Middle frontal gyrus (tissue), 1 donor: Measurements from ENCODE around the gene HSPB1.
"Not testable (repeated sequence)": the region's sequence is repeated elsewhere in the genome, so short reads cannot be mapped to it uniquely, and the experiment has no call there.

Experiments used
- DNase-seq: peaks from one replicate; pipeline ENCODE4 v3.0.0-alpha.2; 2015; ENCODE audit warnings: low spot score; ENCODE audit errors: extremely low spot score

HSPB1 gene

DNA sequence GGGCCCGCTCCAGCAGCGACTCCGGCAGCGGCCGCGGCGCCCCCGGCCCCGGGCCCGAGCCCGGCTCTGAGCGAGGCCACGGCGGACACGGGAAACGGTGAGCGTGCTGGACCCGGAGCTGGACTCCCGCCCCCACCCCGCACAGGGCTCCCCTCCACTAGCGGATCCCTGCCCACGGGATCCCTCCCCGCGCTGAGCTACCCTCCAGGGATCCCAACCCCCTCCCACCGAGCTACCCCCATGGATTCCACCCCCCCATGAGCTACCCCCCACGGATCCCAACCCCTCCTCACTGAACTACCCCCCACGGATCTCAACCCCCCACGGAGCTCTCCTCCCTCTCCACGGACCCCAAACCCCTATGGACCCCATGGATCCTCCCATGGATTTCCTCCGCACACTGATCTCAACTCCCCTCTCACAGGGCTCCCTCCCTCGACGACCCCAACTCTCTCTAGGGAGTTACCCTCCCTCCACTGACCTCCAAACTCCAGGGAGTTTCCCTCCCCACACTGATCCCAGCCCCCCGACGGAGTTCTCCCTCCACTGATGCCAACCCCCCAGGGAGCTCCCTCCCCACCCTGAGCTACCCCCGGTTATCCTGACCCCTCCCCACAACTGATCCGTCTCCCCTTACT is 20.6 kb upstream of the HSPB1 start:
- DNase-seq, result no peak

DNA sequence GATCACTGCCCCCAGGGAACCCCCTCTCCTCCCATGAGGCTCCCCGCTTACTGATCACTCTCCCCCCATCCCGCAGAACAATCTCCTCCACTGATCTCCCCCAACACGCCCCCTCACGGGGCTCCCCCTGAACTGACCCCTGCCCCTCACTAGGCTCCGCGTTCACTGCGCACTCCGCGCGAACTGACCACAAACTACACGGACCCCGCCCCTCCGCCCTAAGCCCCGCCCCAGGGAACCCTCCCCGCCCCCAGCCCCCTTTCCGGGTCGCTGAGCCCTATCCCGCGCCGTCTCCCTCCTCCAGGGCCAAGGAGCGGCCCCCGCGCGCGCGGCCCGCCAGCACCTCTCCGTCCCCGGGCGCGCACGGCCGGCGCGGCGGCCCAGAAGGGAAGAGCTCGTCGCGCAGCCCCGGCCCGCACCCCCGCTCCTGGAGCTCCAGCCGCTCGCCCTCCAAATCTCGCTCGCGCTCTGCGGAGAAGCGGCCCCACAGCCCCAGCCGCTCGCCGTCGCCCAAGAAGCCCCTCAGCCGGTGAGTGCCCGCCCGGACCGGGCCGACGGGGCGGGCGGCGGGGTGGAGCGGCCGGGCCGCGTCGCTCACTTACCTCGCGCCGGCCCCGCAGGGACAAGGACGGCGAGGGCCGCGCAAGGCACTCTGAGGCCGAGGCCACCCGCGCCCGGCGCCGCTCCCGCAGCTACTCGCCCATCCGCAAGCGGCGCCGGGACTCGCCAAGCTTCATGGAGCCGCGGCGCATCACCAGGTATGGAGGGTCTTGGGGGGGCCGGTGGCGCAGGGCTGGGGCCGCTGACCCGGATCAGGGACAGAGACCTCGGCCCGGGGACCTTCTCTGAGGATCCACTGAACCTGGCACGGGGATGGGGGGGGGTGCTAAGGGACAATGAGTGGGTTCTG is 19.9 kb upstream of the HSPB1 start:
- no peak for DNase-seq

DNA sequence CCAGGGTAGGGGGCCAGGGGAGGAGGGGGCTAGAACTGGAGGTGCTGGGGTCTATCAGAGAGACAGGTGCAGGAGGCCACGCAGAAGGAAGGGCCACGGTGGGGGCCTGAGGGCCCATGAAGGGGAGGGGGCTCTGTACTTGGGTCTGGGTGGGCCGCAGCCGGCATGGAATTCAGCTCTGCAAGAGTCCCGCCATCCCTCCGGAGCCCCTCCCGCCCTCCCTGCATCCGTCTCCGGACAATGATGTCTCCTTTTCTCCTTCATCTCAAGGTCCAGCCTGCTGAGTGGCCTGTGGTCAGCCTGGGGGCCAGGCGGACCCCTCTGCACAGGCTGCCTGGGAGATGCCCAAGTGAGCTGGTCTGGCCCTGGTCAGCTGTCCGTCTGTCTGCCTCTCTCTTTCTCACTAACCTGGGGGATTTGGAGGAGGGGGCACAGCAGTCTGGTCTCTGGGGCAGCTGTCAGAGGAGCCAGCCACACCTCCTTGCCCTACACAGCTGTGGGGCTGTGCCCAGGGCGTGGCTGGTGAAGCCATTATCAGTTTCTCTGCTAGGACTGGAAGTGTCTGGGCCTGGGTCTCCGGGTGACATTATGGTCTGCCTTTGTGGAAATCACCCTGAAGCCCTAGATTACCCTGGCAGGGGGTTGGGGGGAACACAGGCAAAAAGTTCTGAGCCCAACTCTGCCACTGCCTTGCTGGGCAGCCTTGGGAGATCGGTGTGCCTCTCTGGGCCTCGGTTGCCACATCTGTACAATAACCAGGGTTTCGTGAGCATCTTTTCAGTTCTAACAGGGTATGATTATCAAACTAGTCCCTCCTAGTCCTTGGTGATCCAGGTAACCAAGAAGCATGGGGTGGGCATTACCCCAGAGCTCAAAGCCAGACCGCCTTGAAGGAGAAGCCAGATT is 19.0 kb upstream of the HSPB1 start:
- DNase-seq, result no peak

DNA sequence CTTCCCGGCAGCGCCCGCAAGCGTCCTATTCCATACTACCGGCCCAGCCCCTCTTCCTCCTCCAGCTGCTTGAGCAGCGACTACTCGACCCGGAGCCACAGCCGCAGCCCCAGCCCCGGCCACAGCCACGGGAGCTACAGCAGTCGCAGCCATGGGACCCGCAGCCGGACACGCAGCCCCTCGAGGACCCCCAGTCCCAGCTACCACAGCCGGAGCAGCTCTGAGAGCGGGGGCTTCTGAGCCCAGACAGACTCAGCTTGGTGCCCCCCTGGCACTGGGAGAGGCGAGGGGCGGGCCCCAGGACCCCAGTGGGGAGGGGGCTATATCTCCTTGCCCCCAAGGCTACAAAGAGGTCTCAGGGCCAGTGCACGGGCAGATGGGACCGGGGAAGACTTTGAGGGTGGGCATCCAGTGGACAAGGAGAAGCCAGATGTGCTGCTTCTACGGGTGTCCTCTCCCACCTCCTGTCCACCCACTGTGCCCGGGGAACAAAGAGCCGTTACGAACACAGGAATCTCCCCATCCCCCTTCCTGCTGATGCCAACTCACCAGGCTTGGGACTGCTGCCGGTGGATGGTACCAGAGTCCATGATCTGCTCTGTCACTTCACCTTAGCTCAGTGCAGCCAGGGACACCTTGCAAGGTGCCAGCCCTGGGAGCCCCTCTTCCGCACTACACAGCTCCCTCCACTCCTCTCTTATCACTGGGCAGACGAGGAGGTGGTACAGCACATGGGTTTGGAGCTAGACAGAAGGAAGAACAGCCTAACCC is 16.7 kb upstream of the HSPB1 start:
- no peak for DNase-seq

DNA sequence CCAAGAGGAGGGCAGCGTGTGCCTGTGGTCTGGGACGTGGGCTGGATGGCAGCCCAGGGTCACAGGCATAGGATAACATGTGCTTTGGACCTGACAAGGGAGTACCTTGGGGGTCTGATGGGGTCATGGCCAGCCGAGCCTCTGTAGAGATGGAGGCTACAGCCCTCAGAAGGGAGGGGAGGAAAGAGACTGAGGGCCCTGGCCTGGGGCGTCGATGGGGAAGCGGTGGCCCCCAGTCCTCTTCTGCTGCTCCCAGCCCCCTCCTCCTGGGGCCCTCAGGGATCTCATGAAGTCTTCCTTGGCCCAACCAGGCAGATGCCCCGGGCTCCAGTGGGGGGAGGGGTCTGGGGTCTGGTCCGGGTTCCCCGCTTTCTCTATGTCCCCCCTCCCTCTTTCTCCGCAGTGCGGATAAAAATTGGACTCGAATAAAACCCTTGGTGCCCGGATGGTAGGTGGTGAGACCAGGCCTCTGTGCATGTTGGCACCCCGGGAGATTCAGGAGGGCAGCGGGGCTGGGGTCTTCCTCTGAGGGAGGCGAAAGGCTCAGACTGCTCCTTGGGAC is 15.6 kb upstream of the HSPB1 start:
- no peak for DNase-seq

DNA sequence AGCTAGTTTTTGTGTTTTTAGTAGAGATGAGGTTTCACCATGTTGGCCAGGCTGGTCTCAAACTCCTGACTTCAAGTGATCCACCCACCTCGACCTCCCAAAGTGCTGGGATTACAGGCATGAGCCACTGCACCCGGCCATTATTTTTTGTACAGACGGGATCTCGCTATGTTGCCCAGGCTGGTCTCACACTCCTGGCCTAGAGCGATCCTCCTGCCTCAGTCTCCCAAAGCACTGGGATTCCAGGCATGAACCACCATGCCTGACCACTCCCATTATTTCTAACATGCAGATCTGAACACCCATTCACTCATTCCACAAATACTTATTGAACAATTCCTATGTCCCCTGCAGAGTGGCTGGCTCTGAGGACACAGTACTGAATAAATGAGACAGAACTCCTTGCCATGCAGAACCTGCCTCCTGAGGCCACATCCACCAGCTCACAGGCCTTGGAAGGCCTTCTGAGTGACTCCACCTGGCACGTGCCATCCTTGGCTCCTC is 11.6 kb upstream of the HSPB1 start:
- DNase-seq, result not testable (repeated sequence)

DNA sequence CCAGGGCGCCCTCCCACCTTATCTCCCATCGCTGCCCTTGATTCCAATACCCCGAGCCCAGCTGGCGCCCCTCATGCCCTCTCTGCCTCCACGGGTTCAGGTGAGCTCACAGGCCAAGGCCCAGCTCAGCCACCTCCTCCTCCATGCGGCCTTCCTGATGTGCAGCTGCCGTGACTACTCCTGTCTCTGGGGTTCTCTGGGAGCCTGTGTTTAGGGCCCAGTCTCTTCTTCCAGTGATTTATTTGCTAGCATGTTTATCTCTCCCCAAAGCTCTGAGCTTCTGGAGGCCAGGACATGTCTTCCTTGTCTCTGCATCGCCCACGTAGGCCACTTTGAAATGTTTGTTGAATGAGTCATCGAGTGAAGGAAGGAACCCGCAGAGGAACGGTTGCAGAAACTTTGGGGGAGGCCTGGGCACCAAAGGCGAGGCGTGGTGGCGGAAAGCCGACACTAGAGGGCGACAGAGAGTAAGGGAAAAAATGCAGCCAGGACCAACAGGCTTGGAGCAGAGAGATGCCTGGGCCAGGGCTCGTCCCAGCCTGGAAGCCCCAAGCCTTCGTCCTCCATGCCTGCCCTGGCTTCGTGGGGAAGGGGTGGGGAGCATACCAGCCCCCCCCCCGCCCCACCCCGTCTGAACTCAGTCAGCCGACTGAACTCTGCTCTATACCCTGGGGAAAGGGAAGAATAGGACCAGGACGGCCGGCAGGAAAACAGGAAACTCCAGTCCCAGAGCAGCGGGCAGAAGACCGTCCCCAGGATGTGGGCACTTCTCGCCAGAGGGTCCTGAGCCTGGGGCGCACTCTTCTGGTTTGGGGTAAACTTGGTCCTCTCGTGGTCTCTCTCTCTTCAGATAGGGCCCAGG is 10.9 kb upstream of the HSPB1 start:
- DNase-seq, result peak; percentile 87

DNA sequence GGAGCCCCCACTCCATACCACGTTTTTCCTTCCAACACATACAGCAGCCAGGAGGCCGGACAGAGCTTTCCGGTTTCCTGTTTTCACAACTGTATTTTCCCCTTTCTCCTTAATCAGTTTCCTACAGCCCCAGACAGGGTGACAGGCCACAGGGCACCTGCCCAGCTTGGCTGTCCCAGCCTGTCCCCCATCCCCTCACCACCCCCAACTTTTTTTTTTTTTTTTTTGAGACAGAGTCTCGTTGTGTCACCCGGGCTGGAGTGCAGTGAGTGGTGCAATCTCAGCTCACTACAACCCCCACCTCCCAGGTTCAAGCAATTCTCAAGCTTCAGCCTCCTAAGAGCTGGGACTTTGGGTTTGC is 10.3 kb upstream of the HSPB1 start:
- no peak for DNase-seq

DNA sequence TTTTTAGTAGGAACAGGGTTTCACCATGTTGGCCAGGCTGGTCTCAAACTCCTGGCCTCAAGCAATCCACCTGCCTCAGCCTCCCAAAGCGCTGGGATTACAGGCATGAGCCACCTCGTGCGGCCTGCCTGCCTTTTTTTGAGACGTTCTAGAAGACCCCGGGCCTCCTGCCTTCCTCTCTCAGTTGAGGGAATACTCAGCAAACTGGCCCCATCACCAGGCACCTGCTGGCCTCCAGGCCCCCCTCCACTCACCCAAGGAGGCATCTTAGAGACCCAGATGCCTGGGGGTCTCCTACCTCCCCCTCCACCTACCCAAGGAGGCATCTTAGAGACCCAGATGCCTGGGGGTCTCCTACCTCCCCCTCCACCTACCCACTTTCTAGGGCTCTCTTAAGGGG is 9.6 kb upstream of the HSPB1 start:
- not testable (repeated sequence) for DNase-seq

DNA sequence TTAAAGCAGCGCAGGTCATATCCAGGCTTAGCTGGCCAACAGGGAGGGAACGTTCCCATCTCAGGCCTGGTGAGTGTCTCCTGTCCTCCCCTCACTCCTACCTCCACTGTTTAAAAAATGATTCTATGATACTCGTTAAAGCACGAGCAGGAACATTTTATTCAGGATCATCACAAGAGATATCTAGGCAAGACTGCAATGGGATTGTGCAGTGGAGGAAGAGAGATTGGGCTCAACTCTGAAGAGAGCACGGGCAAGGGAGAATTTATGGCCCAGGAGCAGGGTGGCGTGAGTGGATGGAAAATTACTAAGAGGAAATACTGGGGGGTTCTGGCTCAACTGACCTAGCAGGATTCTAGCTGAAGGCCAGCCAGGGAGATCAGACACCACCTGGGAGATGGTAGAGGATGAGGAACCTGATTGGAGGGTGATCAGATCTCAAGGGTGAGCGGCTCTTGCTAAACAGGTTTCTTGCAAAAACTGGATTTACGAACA is 9.0 kb upstream of the HSPB1 start:
- no peak for DNase-seq

DNA sequence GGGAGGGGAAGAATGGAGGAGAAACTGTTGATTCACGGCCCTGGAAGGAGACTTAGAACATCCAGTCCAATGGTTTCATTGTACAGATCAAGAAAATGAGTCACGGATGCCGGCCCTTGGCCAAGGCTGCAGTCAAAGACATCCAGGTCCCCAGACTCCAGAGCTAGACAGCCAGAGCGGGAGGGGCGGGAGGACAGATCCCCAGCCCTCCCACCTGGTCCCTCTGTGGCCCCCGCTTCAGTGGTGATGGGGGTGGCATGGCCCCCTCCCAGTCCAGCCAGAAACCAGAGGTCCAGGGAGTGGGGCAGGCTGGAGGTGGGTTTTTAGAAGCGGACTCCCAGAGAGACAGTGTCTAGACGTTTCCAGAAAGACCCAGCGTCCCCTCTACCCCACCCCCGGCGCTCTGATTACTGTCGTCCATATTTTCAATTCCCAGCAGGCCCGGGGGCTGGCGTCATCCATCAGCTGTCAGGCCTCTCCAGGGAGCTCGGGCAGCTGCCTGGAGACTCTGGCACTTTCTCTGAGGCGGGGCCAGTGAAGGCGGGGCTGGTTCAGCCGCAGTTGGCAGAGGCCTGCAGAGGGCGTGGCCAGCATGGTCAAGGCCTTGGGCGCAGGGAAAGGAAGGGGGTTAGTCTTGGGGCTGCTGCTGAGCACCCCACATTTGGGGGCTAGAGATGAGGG is 8.0 kb upstream of the HSPB1 start:
- DNase-seq, result peak; percentile 88

DNA sequence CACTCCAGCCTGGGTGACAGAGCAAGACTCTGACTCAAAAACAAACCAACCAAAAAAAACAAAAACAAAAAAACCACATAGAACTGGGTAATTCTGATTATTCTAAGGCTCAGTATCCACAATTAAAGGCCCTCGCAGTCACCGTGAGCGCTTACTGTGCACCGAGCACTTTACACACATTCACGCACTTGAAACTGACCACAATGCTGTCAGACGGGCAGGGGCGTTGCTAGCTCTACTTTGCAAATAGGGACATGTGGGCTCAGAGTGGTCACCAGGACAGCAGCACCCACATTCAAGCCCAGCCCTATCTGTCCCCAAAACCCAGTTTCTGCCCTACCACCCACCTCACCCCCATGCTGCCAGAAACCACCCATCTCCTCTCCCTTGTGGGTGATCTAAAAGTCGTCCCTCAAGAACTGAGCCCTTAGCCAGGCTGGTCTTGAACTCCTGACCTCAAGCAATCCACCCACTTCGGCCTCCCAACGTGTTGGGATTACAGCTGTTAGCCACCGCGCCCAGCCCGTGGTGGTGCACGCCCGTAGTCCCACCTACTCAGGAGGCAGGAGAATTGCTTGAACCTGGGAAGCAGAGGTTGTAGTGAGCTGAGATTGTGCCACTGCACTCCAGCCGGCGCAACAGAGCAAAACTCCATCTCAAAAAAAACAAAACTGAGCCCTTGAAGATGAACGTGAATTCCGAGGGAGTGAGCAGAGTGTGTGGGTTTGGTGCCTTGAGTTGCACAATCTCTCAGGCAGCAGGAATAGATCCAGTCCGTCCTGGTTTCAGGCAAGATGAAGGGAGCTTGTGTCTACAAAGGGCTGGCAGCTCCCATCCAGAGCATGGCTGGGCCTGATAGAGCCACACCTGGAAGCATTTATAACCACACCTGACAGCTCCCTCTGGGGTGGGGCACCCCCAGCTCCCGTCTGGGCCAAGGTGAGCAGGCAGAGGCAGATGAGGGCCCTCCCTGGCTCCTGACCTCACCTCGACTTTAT is 5.4 kb upstream of the HSPB1 start:
- no peak for DNase-seq

DNA sequence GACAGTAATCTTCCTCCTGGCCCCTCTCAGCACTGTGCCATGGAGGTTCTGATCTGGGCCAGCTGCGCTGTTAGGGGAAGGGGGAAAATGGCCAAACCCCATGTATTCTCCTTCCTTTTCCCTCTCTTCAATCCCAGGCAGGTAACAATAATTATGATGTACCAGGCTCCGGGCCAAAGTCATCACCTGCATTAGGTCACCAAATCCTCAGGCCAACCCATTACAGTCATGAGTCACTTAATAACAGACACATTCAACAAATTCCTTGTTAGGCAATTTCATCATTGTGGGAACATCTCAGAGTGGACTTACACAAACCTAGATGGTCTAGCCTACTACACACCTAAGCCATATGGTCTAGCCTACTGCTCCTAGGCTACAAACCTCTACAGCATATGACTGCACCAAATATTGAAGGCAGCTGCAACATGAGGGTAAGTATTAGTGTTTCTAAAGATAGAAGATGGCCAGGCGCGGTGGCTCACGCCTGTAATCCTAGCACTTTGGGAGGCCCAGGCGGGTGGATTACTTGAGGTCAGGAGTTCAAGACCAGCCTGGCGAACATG is 2.2 kb upstream of the HSPB1 start:
- DNase-seq, result no peak

DNA sequence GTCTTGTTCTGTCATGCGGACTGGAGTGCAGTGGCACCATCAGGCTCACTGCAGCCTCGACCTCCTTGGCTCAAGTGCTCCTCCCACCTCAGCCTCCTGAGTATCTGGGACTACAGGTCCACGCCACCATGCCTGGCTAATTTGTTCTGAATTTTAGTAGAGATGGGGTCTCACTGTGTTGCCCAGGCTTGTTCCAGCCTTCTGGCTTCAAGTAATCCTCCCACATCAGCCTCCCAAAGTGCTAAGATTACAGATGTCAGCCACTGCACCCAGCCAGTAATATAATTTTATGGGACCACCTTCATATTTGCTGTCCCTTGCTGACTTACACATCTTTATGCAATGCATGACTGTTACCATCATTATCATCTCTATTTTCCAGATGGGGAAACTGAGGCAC is 1.5 kb upstream of the HSPB1 start:
- no peak for DNase-seq

DNA sequence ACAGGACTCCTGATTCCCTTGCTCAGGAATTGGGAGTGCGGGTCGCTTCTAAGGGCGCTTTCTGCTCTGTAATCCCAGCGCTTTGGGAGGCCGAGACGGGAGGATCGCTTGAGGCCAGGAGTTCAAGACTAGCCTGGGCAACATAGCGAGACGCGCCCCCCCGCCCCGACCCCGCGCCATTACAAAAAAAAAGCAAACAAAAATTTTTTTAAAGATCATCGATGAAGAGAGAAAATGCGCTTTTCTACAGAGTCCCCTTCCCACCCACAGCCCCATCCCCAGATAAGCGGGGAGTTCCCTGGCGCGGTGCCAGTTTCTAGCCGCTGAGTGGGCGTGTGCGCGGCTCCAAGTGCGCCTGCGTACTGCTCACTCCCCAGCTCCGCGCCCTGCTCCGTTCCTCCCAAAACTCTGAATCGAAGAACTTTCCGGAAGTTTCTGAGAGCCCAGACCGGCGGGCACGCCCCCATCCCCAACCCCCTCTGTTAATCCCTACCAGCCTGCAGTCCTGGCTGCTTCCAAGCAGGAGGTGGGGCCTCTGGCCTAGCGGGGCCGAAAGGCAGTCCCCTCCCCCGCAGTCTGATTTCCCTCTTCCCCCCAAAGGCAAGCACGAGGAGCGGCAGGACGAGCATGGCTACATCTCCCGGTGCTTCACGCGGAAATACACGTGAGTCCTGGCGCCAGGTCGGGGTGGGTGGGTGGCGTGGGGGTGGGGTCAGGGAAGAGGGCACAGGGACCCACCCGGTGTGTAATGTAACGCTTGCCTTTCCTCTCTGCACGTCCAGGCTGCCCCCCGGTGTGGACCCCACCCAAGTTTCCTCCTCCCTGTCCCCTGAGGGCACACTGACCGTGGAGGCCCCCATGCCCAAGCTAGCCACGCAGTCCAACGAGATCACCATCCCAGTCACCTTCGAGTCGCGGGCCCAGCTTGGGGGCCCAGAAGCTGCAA is 1.0 kb downstream of the HSPB1 start:
- DNase-seq, result peak; percentile 22

DNA sequence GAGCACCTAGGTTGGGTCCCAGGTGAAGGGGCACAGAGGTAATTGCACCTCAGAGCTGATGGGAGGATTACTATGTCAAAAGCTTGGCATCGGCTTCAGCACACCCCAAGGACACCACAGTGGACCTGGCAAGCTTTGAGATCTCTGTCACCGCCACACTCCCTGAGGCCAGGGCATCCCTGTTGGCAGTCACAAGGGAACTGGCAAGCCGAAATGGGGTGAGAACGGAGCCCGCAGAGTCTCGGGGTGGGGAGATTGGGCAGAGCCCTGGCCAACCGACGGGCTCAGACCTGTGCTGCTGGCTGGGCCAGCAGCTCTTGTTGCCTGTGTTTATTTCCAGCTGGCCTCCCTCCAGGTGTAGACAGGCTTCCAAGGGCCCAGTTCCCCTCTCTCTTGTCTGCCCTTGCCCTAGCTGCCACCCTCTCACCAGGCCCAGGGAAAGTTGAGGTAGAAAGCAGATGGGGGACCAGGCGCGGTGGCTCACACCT is 2.5 kb downstream of the HSPB1 start:
- no peak for DNase-seq
